HEK293T (cell line): ENCODE data around the gene TRIM56.

Experiments
- BHLHE40 ChIP-seq: fragments of 450-650 bp; IDR thresholded peaks from 2 replicates; pipeline ENCODE4 v1.6.1; 2016; ENCODE audit warnings: mild to moderate bottlenecking, moderate library complexity, borderline replicate concordance
- ELF4 ChIP-seq: fragments of 450-650 bp; IDR thresholded peaks from 2 replicates; pipeline ENCODE4 v1.6.1; 2017; ENCODE audit warnings: antibody characterized with exemption
- FOXA1 ChIP-seq: fragments of 450-650 bp; IDR thresholded peaks from 2 replicates; pipeline ENCODE4 v1.6.1; 2016; ENCODE audit warnings: mild to moderate bottlenecking
- FOXK2 ChIP-seq: fragments of 450-650 bp; IDR thresholded peaks from 2 replicates; pipeline ENCODE4 v1.6.1; 2016; ENCODE audit warnings: mild to moderate bottlenecking
- FOXM1 ChIP-seq: fragments of 450-650 bp; IDR thresholded peaks from 2 replicates; pipeline ENCODE4 v1.6.1; 2017; ENCODE audit warnings: mild to moderate bottlenecking, borderline replicate concordance
- HDGF ChIP-seq: fragments of 450-650 bp; IDR thresholded peaks from 2 replicates; pipeline ENCODE4 v1.6.1; 2017; ENCODE audit warnings: antibody characterized with exemption, borderline replicate concordance
- NFRKB ChIP-seq: fragments of 450-650 bp; IDR thresholded peaks from 2 replicates; pipeline ENCODE4 v1.6.1; 2016; ENCODE audit warnings: mild to moderate bottlenecking, moderate library complexity
- TARDBP ChIP-seq: fragments of 450-650 bp; IDR thresholded peaks from 2 replicates; pipeline ENCODE4 v1.6.1; 2016

DNA sequence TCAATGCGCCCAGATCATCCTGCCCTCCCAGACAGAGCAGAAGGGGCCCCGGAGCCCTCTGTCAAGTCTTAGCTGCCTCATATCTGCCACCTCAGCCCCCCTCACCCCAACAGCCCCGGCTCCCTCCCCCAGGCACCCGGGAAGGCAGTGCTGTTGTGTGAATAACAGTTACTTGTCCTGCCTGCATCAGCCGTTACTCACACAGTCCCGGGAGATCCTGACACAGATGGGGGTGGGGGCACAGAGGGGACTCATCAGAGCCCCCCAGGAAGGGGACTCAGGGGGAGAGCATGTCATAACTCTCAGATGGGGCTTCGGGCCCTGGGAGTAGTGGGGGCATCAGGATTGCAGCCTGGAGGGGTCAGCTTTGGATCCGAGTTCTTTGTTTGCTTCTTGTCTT is 29.2 kb downstream of the TRIM56 start:
- TF ChIP-seq TARDBP, result no peak
- no peak for TF ChIP-seq FOXA1
- no peak for TF ChIP-seq FOXK2
- TF ChIP-seq BHLHE40, result no peak
- TF ChIP-seq NFRKB, result no peak
- no peak for TF ChIP-seq ELF4
- TF ChIP-seq FOXM1, result no peak
- no peak for TF ChIP-seq HDGF
